ENCODE measurements around the gene MYO3A.

DNA sequence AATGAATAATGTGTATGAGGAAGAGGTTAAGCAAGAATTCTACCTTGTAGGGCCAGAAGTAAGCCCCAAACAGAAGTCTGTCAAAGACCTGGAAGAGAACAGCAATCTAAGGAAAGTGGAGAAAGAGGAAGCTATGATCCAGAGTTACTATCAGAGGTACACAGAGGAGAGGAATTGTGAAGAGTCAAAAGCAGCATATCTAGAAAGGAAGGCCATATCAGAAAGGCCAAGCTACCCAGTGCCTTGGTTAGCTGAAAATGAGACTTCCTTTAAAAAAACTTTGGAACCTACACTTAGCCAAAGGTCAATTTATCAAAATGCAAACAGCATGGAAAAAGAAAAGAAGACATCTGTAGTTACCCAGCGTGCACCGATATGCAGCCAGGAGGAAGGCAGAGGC is 239.8 kb downstream of the MYO3A start:
- TF ChIP-seq, protein P1, sequence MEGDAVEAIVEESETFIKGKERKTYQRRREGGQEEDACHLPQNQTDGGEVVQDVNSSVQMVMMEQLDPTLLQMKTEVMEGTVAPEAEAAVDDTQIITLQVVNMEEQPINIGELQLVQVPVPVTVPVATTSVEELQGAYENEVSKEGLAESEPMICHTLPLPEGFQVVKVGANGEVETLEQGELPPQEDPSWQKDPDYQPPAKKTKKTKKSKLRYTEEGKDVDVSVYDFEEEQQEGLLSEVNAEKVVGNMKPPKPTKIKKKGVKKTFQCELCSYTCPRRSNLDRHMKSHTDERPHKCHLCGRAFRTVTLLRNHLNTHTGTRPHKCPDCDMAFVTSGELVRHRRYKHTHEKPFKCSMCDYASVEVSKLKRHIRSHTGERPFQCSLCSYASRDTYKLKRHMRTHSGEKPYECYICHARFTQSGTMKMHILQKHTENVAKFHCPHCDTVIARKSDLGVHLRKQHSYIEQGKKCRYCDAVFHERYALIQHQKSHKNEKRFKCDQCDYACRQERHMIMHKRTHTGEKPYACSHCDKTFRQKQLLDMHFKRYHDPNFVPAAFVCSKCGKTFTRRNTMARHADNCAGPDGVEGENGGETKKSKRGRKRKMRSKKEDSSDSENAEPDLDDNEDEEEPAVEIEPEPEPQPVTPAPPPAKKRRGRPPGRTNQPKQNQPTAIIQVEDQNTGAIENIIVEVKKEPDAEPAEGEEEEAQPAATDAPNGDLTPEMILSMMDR (IDR thresholded peaks at IDR 0.05) = no peak
- no peak for TF ChIP-seq POLR2A (IDR thresholded peaks at IDR 0.05)

Measured in breast epithelium (tissue), 3 donors.